Measurements from ENCODE around the gene GREB1.

GRCh38 chr2:11688222-11689069 is 154.6 kb downstream of the GREB1 start:
- peak; percentile 99 for TF ChIP-seq CTCF (conservative IDR thresholded peaks at IDR 0.05)
- TF ChIP-seq EZH2 (IDR thresholded peaks at IDR 0.05; ENCODE audit: low read depth): no peak
